HCT116 (cell line): Measurements from ENCODE around the gene WDR33. TPM values are rescaled to one million over a fixed set of nuclear protein-coding genes. Genes with fewer than 3 reads are reported as not detected.

Source experiments
- ATAC-seq: fragments of 200-7000 bp; cut with Tn5 transposase; 2 replicates; pipeline ENCODE4 v1.9.1; 2020; ENCODE audit warnings: mild to moderate bottlenecking, moderate library complexity
- BruUV-seq: library from RNA; stranded (reverse); fragments of 400-500 nt; replicated peaks from 2 replicates; lab custom pipeline; 2021; lab: Mats Ljungman, UMichigan
- CTCF ChIA-PET: fragments of 300-600 bp; sonication (Branson Sonifier 250); formaldehyde crosslinking; loops from one replicate; lab custom pipeline; 2021; ENCODE audit warnings: antibody characterized with exemption; lab: Charles Lee
- POLR2A ChIA-PET: fragments of 300-600, 350-600 bp; sonication (Branson Sonifier 250); formaldehyde crosslinking; loops from one replicate; lab custom pipeline; 2021; ENCODE audit warnings: antibody characterized with exemption; lab: Charles Lee
- RAD21 ChIA-PET, 2 experiments: fragments of 300-600 bp; sonication (Branson Sonifier 250); formaldehyde crosslinking; loops; one replicate each; lab custom pipeline; 2023; ENCODE audit warnings: low total read pairs in 2 of 2; ENCODE audit not compliant: uncharacterized antibody in 2 of 2, unreplicated experiment in 2 of 2, low non-redundant PET in 1 of 2; lab: Charles Lee
- DNase-seq: peaks from one replicate; pipeline ENCODE4 v3.0.0-alpha.2; 2010; ENCODE audit warnings: low read depth, low spot score
- H2AFZ ChIP-seq: fragments of 200-600 bp; shearing (Covaris generic), sonication (generic); 2 replicates; pipeline ENCODE4 v1.6.1; 2017; ENCODE audit warnings: low read depth, mixed run types, mixed read lengths, antibody characterized with exemption, low read length; ENCODE audit not compliant: poor library complexity, severe bottlenecking
- H3K27ac ChIP-seq: 2 replicates; pipeline ENCODE4 v1.5.1; 2012; ENCODE audit warnings: low read depth, low read length
- H3K27me3 ChIP-seq: fragments of 200-600 bp; sonication (generic); 2 replicates; pipeline ENCODE4 v1.6.1; 2016; ENCODE audit warnings: mixed run types, low read length, mixed read lengths; ENCODE audit not compliant: insufficient read depth
- H3K36me3 ChIP-seq, 2 experiments: fragments of 200-500 bp in 1 of 2; fragments of 200-600 bp in 1 of 2; sonication (Bioruptor generic) in 1 of 2; sonication (generic) in 1 of 2; 2 replicates each; pipeline versions ENCODE4 v1.5.1 to v1.6.1; 2014 to 2016; ENCODE audit warnings: low read length in 2 of 2, inconsistent platforms in 1 of 2, mixed read lengths in 1 of 2, mixed run types in 1 of 2; ENCODE audit not compliant: insufficient read depth in 2 of 2, control insufficient read depth in 1 of 2
- H3K4me1 ChIP-seq, 2 experiments: fragments of 200-600 bp in 1 of 2; sonication (generic) in 1 of 2; 2 replicates each; pipeline versions ENCODE4 v1.5.1 to v1.6.1; 2012 to 2017; ENCODE audit warnings: low read length in 2 of 2, inconsistent platforms in 1 of 2, mild to moderate bottlenecking in 1 of 2, mixed read lengths in 1 of 2, mixed run types in 1 of 2, moderate library complexity in 1 of 2; ENCODE audit not compliant: insufficient read depth in 2 of 2, control insufficient read depth in 1 of 2
- H3K4me2 ChIP-seq: fragments of 200-600 bp; sonication (generic); 2 replicates; pipeline ENCODE4 v1.6.1; 2017; ENCODE audit warnings: mixed run types, low read length, mixed read lengths
- H3K4me3 ChIP-seq, 2 experiments: fragments of 200-600 bp in 1 of 2; sonication (generic) in 1 of 2; replicated peaks in 1 of 2; 2 replicates each; pipeline ENCODE4 v1.5.1; 2011 to 2016; ENCODE audit warnings: low read length in 2 of 2, control low read depth in 1 of 2, low read depth in 1 of 2, mild to moderate bottlenecking in 1 of 2, mixed read lengths in 1 of 2, mixed run types in 1 of 2
- H3K79me2 ChIP-seq: fragments of 200-600 bp; sonication (generic); 2 replicates; pipeline ENCODE4 v1.6.1; 2017; ENCODE audit warnings: mild to moderate bottlenecking, mixed run types, low read length, moderate library complexity, mixed read lengths; ENCODE audit not compliant: insufficient read depth
- H3K9ac ChIP-seq: fragments of 200-600 bp; sonication (generic); 2 replicates; pipeline ENCODE4 v1.6.1; 2016; ENCODE audit warnings: low read length, mixed read lengths
- H3K9me2 ChIP-seq: fragments of 200-600 bp; sonication (generic), shearing (Covaris generic); 2 replicates; pipeline ENCODE4 v1.6.1; 2017; ENCODE audit warnings: mixed run types, mild to moderate bottlenecking, moderate library complexity; ENCODE audit not compliant: insufficient read depth
- H3K9me3 ChIP-seq, 2 experiments: fragments of 200-500 bp in 1 of 2; fragments of 200-600 bp in 1 of 2; sonication (Bioruptor generic) in 1 of 2; sonication (generic) in 1 of 2; 2 replicates each; pipeline ENCODE4 v1.6.1; 2014 to 2017; ENCODE audit warnings: low read length in 2 of 2, mixed read lengths in 2 of 2, inconsistent platforms in 1 of 2, low read depth in 1 of 2, mild to moderate bottlenecking in 1 of 2, mixed run types in 1 of 2, moderate library complexity in 1 of 2; ENCODE audit not compliant: control insufficient read depth in 1 of 2, insufficient read depth in 1 of 2
- H4K20me1 ChIP-seq: fragments of 200-600 bp; sonication (generic), shearing (Covaris generic); 2 replicates; pipeline ENCODE4 v1.6.1; 2017; ENCODE audit warnings: mixed run types, mild to moderate bottlenecking, moderate library complexity; ENCODE audit not compliant: insufficient read depth
- CBX3 ChIP-seq: IDR thresholded peaks from 2 replicates; pipeline ENCODE4 v1.6.1; 2012; ENCODE audit warnings: low read depth
- CEBPB ChIP-seq: IDR thresholded peaks from 2 replicates; pipeline ENCODE4 v1.6.1; 2012; ENCODE audit warnings: low read depth
- CTCF ChIP-seq, 3 experiments: fragments of 200-600 bp in 1 of 3; sonication (generic) in 1 of 3; IDR thresholded peaks in 2 of 3; conservative IDR thresholded peaks in 1 of 3; 2 replicates each; pipeline ENCODE4 v1.5.1; 2012 to 2017; ENCODE audit warnings: low read depth in 2 of 3, low read length in 2 of 3, antibody characterized with exemption in 1 of 3, borderline replicate concordance in 1 of 3, control low read depth in 1 of 3, mild to moderate bottlenecking in 1 of 3, mixed read lengths in 1 of 3, mixed run types in 1 of 3, moderate library complexity in 1 of 3; ENCODE audit not compliant: insufficient read depth in 1 of 3
- EGR1 ChIP-seq: IDR thresholded peaks from 2 replicates; pipeline ENCODE4 v1.6.1; 2012; ENCODE audit warnings: low read depth
- EZH2 ChIP-seq: fragments of 200-600 bp; sonication (generic); IDR thresholded peaks from 2 replicates; pipeline ENCODE4 v1.6.1; 2017; ENCODE audit warnings: antibody characterized with exemption, mixed run types
- EZH2phosphoT487 ChIP-seq: fragments of 200-600 bp; IDR thresholded peaks from 2 replicates; pipeline ENCODE4 v1.6.1; 2018; ENCODE audit warnings: antibody characterized with exemption, borderline replicate concordance
- FOSL1 ChIP-seq: IDR thresholded peaks from 2 replicates; pipeline ENCODE4 v1.6.1; 2012; ENCODE audit warnings: low read depth
- JUND ChIP-seq: IDR thresholded peaks from 2 replicates; pipeline ENCODE4 v1.6.1; 2012
- POLR2A ChIP-seq: IDR thresholded peaks from 2 replicates; pipeline ENCODE4 v1.7.0; 2011; ENCODE audit warnings: borderline replicate concordance; ENCODE audit not compliant: insufficient read depth, insufficient read length; ENCODE audit errors: extremely low read depth
- POLR2AphosphoS5 ChIP-seq: IDR thresholded peaks from 2 replicates; pipeline ENCODE4 v1.6.1; 2011; ENCODE audit warnings: mild to moderate bottlenecking, low read depth, low read length, moderate library complexity
- RAD21 ChIP-seq: IDR thresholded peaks from 2 replicates; pipeline ENCODE4 v1.6.1; 2012; ENCODE audit warnings: low read depth, mild to moderate bottlenecking
- REST ChIP-seq: IDR thresholded peaks from 2 replicates; pipeline ENCODE4 v1.6.1; 2012; ENCODE audit warnings: low read depth
- SIN3A ChIP-seq: IDR thresholded peaks from 2 replicates; pipeline ENCODE4 v1.6.1; 2012; ENCODE audit warnings: low read depth
- SP1 ChIP-seq: IDR thresholded peaks from 2 replicates; pipeline ENCODE4 v1.6.1; 2012; ENCODE audit warnings: low read depth
- SRF ChIP-seq: IDR thresholded peaks from 2 replicates; pipeline ENCODE4 v1.6.1; 2012; ENCODE audit warnings: low read depth
- TCF7L2 ChIP-seq: IDR thresholded peaks from 2 replicates; pipeline ENCODE4 v1.7.0; 2011; ENCODE audit warnings: borderline replicate concordance, inconsistent platforms; ENCODE audit not compliant: insufficient read depth, insufficient read length; ENCODE audit errors: extremely low read depth
- ZNF274 ChIP-seq: fragments of 200-500 bp; sonication (Bioruptor generic); IDR thresholded peaks from 2 replicates; pipeline ENCODE4 v1.6.1; 2014; ENCODE audit warnings: mild to moderate bottlenecking, low read depth, low read length, inconsistent platforms
- intact Hi-C: fragments of 100-400 bp; cut with micrococcal nuclease; formaldehyde crosslinking; loops from 2 replicates; pipeline ENCODE4 v1.10.0; 2022
- total RNA-seq: library from RNA; stranded (reverse); gene quantifications from one replicate; pipeline ENCODE4 v1.2.1, GENCODE V29; 2021; ENCODE audit not compliant: unreplicated experiment
- TF ChIP-seq, protein P1 (sequence below): IDR thresholded peaks from 2 replicates; pipeline ENCODE4 v1.6.1; 2012

WDR33 gene
- total RNA-seq, 1 experiment from 2014 or later, result 52.5 TPM

- no peak for DNase-seq
- CTCF ChIA-PET, result no interaction called here
- RAD21 ChIA-PET, result no interaction called here
These were observed 152.8 kb downstream of the WDR33 start for GRCh38 chr2:127658146-127658545.

More at GRCh38 chr2:127658146-127658545, 152.8 kb downstream of the WDR33 start:
- Histone ChIP-seq H3K79me2 (no peaks in the 10 kb centered on the region), H4K20me1 (no peaks in the 10 kb centered on the region), H3K27ac (no peak overlapping the region), H3K4me3 (no peak overlapping the region), H3K9me2 (no peaks in the 10 kb centered on the region), H3K36me3 (no peaks in the 10 kb centered on the region), H3K4me2 (no peak overlapping the region), H3K9me3 (no peaks in the 10 kb centered on the region; a peak in 1 of 4 replicates), H3K4me1 (peaks cover 0 to 8% of the 10 kb centered on the region in 2 experiments; a peak in 1 of 4 replicates), H3K9ac (no peak overlapping the region), H3K27me3 (no peaks in the 10 kb centered on the region), H2AFZ (no peak overlapping the region)
- no TSS peak for BruUV-seq
- POLR2A ChIA-PET, result no interaction called here
- no peak for ATAC-seq
- intact Hi-C loops, result no loop called here
- TF ChIP-seq POLR2AphosphoS5 (no peak), CBX3 (no peak), ZNF274 (no peak), REST (no peak), SRF (no peak), CEBPB (no peak), SIN3A (no peak), CTCF (IDR thresholded peaks at IDR 0.05 in 2 of 3, conservative IDR thresholded peaks at IDR 0.05 in 1 of 3; ENCODE audit: borderline replicate concordance in 1 of 3, insufficient read depth in 1 of 3, low read depth in 2 of 3, low read length in 2 of 3) (no peak), EZH2phosphoT487 (no peak), SP1 (no peak), FOSL1 (no peak), EZH2 (no peak), JUND (no peak), EGR1 (no peak), RAD21 (no peak), POLR2A (no peak), TCF7L2 (no peak)
- TF ChIP-seq, protein P1, sequence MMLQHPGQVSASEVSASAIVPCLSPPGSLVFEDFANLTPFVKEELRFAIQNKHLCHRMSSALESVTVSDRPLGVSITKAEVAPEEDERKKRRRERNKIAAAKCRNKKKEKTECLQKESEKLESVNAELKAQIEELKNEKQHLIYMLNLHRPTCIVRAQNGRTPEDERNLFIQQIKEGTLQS, result no peak
